D721Med (cell line): Measurements from ENCODE around the gene TEX22.

Source experiments
- DNase-seq: peaks from one replicate; pipeline ENCODE4 v3.0.0; 2011; ENCODE audit warnings: low spot score; ENCODE audit not compliant: insufficient read length
- FAIRE-seq: peaks from 2 replicates; lab custom pipeline; 2011; peaks lifted over from hg19 to GRCh38; lab: Jason Lieb, UNC
- CTCF ChIP-seq: IDR thresholded peaks from 2 replicates; pipeline ENCODE4 v1.5.1; 2012; ENCODE audit warnings: mild to moderate bottlenecking, control low read depth; ENCODE audit not compliant: insufficient read depth; ENCODE audit errors: missing control alignments

Gene TEX22

GRCh38 chr14:105389976-105390848, 8.1 kb upstream of the TEX22 start:
- no peak for FAIRE-seq
- no peak for DNase-seq

GRCh38 chr14:105390849-105391500, 7.4 kb upstream of the TEX22 start:
- FAIRE-seq = no peak
- TF ChIP-seq CTCF = no peak
- DNase-seq = no peak

More at GRCh38 chr14:105389976-105390848, 8.1 kb upstream of the TEX22 start:
- no peak for TF ChIP-seq CTCF

- FAIRE-seq = no peak
- TF ChIP-seq CTCF = no peak
- DNase-seq = no peak
These were observed 6.8 kb upstream of the TEX22 start for GRCh38 chr14:105391541-105391940.

- TF ChIP-seq CTCF = no peak
- FAIRE-seq (no peak), DNase-seq (no peak)
These were observed 5.9 kb upstream of the TEX22 start for GRCh38 chr14:105392131-105393090.

- no peak for TF ChIP-seq CTCF
- no peak for DNase-seq
- FAIRE-seq = no peak
These were observed 5.2 kb upstream of the TEX22 start for GRCh38 chr14:105393151-105393550.

- DNase-seq (no peak), FAIRE-seq (no peak)
- TF ChIP-seq CTCF = no peak
These were observed 3.4 kb upstream of the TEX22 start for GRCh38 chr14:105394714-105395537.
